ENCODE results near the gene MAPK13.

- TF ChIP-seq, protein P1, sequence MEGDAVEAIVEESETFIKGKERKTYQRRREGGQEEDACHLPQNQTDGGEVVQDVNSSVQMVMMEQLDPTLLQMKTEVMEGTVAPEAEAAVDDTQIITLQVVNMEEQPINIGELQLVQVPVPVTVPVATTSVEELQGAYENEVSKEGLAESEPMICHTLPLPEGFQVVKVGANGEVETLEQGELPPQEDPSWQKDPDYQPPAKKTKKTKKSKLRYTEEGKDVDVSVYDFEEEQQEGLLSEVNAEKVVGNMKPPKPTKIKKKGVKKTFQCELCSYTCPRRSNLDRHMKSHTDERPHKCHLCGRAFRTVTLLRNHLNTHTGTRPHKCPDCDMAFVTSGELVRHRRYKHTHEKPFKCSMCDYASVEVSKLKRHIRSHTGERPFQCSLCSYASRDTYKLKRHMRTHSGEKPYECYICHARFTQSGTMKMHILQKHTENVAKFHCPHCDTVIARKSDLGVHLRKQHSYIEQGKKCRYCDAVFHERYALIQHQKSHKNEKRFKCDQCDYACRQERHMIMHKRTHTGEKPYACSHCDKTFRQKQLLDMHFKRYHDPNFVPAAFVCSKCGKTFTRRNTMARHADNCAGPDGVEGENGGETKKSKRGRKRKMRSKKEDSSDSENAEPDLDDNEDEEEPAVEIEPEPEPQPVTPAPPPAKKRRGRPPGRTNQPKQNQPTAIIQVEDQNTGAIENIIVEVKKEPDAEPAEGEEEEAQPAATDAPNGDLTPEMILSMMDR (IDR thresholded peaks at IDR 0.05): no peak
- no peak for TF ChIP-seq POLR2A (IDR thresholded peaks at IDR 0.05)
These were observed 31.2 kb upstream of the MAPK13 start for GRCh38 chr6:36098920-36099647.

Measured in testis (tissue), 2 donors.